Stimulated activated CD4-positive, alpha-beta T cell treated with anti-CD3 and anti-CD28 coated beads, Interleukin-1b, Interleukin-23, amount 100 ng/mL, for 4 hours (primary cell): ENCODE measurements around the gene LIPT2.

Experiments
- DNase-seq, 2 donors: peaks; one replicate each; pipeline ENCODE4 v3.0.0-alpha.2; 2020; ENCODE audit warnings: low read depth in 2 of 2

The LIPT2 gene

DNA sequence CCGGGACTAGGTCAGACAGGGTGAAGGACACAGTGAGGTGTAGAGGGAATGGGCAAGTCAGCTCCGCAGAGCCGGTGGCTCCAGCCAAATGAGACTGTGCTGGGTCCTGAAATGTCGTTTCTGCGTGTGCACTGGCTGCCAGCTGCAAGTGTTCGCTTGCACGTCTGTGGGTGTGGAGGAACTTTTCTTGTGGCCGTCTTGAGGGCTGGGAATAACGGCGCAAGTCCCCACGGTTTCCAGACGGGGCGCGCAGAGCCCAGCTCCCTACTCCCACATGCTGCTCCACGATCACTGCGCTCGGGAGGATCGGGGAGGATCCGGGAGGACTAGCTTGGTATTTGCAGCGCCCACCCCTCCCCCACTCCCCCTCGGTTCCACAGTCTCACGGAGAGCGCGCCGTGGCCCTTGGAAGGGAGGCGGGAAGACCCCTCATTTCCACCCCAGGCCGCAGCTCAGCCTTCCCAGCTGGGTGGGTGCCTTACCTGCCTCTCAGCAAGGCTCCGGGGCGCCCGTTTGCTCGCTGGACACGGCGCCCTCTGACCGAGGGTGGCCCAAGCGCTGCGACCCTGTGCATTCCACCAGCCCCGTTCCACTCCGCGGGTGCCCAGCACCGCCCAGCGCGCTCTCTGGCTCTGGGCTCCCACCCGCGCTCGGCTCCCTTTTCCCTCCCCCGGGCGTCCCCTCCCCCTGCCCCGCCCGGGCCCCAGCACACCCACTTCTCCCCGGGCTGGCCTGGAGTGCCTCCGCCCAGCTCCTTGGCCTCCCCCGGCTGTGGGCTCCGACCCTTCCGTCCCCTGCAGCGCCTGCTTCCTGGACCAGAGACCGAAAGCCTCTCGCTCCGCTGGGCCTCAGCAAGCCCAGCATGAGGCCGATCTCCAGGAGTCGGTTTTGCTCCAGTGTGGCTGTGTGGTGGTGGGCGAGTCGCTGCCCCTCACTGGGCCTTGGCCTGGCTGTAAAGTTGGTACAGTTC lies 26.3 kb downstream of the LIPT2 start, which contains the start of gene KCNE3:
TSS of gene KCNE3 (minus strand) at position 634 of the 970 bp plus-strand sequence. CDS start 9,986 bp downstream, outside the sequence.
- DNase-seq: no peak

DNA sequence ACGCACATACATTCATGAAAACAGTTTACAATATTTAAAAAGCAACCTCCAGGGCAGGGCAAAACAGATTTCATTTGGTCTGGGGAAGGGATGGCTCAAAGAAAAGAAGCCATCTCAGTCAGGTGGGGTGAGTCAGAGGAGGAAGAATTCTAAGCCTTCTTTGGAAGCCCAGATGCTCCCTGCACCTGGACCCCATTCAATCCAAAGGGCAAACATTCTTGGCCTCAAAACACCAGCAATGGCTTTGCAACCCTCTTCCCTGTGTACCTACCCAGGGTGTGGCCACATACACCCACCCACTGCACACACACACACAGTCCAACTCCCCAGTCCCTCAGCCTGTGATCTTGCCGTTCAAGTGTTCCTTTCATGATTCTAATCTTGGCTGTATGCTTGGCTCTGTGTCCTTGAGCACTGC lies 28.2 kb downstream of the LIPT2 start:
- no peak for DNase-seq

DNA sequence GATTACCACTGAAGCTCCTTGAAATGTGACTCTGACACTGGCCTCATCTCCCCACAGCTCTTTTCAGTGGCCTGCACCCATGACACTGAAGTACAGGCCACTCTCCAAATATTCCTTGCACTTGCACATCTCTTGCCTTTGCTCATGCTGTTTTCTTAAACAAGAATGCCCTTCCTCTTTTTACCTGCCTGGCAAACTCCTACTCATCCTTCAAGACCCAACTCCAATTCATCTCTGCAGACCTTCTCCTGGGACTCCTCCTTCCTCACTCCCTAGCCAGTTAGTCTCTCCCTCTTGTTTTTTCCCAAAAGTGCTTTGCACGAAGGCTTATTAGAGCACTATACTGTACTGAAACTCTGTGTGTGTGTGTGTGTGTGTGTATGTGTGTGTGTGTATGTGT lies 28.8 kb downstream of the LIPT2 start:
- no peak for DNase-seq

DNA sequence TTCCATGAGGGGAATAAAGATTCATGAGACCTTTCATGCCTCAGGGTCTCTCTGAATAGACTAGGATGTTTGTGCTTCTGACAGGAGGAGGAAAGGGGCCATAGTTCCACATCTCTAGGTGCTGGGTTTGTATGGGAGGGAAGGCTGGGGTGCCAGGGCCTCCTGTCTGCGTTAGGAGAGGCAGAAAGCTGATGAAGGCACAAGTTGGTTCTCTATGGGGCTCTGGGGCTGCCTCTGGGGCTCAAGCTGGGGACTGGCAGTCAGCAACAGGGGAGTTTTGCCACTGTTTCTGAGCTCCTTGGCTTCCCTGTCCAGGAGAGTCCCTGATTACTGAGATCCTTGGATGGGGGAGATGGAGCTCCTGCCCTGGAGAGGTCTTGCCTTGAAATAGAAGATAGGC lies 30.3 kb downstream of the LIPT2 start:
- DNase-seq: no peak

DNA sequence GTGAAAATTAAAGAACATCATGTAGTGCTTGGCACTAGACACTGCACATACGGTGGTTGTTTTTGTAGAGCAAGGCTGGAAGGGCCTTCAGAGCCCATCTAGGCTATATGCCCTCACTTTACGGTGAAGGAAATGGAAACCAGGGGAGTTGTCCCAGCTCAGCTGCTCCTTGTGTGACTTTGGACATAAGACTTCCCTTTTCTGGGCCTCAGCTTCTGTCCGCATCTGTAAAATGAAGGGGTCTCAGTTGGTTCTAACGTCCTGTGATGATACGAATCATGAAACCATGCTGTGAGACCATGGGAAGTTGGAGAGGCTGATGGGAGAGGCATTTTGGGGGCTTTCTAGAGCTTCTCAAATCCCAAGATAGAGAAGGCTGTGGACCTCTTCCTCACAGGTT lies 30.9 kb downstream of the LIPT2 start:
- DNase-seq: no peak

DNA sequence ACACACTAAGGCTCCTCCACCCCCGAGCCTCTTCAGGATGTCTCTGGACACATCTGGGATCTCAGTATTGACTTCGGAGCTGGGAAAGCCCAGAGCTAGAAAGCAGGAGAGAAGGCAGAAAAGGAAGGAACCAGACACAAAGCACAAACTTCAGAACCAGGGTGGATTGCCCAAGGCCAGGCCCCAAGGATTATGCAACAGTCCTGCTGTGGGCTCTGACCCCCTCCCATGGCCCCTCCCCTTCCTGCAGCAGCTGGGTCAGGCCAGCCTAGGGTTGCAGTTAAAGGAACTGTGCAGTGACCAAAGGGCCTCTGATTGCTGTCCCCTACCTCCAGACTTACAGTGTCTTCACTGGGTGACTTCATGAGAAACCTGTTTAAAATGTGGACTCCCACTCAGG lies 31.5 kb downstream of the LIPT2 start:
- DNase-seq: no peak

DNA sequence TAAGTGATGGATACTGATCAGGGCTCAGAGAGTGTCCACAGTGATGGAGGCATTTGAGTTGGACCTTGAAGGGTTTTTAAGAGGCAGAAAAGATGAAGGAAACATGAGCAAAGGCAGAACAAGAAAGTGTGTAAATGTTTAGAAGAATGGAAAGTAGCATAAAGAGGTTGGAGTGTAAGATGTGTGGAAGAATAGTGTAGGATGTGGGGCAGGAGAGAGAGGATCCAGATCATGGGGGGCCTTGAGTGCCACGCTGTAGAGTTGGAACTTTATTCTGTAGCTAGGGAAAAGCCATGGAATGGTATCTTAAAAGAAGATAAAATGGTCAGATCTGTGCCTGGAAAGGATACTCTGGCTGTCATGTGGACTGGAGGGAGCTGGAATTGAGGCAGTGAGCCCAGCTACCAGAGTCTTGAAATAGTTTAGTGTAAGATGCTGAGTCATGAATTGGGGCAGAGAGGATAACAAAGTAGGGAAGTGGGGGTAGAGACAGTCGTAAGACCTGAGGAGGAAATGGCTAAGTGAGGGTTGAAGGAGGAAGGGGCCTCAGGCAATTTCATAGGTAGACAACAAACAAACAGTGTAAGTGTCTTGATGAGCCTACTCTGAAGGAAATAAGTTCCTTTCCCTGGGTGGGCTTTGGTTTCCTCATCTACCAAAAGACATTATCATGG lies 32.9 kb downstream of the LIPT2 start:
- no peak for DNase-seq

DNA sequence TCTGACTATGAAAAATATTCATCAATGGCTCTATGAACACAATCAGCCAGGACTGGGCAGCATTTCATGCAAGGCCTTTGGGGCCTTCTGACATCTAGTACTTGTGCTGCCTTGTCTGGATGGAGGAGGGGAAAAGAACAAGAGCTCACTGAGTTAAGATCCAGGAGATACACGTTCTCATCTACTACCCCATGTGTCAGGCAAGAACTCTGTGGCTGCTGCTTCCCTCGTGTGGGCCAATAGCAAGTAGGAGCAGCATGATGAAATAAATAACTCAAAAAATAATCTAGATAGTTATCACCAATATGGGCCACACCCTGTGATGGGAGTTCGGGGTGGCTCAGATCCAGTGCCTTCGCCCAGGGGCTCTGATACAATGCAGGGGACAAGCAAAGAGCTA lies 33.5 kb downstream of the LIPT2 start:
- DNase-seq: no peak

DNA sequence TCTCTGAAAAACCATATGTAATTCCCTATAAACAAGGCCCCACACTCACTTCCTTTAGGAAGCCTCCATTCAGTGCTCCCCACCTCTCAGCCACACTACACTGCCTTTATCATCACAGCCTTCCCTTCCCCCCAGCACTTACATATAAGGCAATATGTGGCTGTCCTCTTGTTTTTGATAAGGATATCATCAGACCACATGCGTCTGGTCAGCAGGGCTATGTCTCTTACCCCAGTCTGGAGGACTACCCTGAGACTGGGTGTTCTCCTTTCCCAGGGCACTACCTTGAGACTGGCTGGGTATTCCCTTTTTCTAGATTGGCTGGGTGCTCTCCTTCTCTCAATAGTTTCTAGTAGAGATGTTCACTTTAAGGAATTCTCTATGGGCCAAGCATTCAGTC lies 33.9 kb downstream of the LIPT2 start:
- DNase-seq: no peak

DNA sequence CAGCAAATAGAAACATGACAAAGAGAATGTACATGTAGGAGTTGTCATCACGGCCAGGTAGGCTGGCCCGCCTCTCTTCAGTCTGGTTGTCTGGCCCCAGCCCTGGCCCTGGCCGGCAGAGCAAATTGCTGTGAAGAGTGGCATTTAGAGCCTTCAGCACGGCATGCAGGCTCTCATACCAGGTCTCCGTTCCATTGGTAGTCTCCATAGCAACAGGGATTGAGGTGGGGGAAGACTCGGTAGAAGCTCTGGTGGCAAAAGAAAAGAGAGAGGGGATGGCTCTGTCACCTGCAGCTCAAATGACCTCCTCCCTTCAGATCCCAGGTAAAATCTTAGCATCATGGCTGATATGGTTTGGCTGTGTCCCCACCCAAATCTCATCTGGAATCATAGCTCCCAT lies 36.2 kb downstream of the LIPT2 start:
- DNase-seq: no peak

DNA sequence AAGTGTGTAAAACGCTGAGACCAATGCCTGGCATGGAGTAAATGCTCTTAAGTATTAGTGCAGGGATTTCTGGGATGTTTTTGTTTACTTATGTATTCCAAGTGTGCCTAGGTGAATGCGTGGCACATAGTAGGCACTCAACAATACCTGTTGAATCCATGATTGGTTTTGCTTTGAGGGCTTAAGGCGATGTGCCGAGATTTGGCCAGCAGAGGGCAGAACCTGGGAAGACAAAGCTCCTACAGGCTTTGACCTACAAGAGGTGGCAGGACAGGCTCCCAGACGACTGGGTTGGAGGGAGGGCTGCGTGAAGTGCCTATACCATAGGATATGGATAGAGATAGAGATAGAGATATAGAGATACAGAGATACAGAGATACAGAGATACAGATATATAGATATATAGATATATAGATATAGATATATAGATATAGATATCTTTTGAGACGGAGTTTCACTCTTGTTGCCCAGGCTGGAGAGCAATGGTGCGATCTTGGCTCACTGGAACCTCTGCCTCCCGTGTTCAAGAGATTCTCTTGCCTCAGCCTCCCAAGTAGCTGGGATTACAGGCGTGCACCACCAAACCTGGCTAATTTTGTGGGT lies 40.0 kb downstream of the LIPT2 start:
- peak; percentile 45 to 53 for DNase-seq

DNA sequence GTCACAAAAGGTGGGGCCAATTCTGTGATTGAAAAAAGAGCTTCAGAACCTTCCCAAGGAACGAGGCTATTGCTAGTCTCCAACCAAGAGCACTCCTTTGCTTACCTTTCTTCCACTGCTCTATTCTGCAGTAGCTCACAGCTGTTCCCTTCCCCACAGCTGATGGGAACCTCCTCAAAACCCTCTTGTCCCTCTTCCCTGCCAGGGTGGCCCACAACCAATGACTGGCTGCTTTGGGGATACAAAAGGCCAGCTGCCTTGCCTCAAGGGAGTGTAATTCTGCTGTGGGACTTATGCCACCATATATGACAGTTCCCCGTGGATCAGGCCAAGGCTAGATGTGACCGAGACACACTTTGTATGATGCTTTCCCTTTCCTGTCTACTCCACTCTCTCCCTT lies 41.2 kb downstream of the LIPT2 start:
- DNase-seq: no peak

DNA sequence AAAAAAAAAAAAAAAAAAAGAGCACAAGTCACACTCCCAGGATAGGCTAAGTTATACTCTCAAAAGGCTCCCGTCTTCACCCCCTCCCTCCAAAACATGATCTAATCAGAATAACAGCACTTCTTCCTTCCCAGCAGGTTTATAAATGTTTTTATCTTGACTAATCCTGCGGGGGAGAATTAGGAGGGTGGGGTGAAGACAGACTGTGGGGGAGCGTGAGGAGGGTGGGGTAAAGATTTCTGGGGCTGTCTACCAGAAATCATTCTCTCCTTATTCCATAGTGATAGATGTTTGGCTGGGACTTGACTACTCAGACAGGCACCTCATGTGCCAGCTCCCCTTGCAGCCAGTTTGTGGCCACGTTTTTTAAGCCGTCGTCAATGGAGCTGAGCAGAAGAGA lies 43.2 kb downstream of the LIPT2 start:
- no peak for DNase-seq

DNA sequence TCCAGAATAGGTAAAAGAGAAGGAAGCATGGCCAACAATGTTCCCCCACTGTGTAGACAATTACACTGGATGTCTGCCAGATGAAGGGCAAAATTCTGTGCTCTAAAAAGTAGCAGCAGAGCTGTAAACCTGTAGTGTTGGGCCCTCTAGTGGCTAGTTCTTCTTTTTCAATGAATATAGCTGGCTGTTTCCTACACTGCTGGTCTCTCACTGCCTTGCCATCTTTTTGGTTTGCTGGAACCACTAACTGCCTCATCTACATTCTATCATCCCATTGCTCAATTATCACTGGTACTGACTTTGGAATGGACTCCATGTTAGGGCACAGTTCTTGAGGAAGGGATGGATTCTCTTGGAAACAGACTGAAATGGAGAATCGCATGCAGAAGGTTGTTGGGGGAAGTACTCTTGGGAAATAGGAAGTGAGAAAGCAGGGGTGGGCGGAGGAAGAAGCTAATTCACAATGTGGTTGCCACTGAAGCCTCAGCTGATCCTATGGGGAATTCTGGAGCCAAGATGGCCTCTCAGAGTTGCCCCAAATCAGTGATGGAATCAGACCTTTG lies 44.1 kb downstream of the LIPT2 start:
- peak in 1 of 2 donors; percentile 42 for DNase-seq

DNA sequence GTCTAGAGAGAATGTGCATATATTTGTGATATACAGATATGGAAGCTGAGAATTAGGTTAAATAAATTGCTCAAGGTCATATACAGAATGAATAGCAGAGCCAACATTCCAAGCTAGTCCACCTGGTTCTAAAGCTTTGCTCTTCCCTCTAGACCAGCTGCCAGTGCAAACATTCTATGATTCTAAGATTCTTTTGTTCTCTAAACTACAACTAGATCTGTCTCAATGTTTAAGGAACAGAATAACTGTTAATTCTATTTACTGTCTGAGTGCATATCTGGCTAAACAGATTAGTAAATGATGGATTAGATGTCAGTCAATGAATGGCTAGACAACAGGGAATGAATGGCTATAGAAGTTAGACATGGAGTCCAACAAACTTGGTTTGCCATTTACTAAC lies 45.8 kb downstream of the LIPT2 start:
- DNase-seq: no peak

DNA sequence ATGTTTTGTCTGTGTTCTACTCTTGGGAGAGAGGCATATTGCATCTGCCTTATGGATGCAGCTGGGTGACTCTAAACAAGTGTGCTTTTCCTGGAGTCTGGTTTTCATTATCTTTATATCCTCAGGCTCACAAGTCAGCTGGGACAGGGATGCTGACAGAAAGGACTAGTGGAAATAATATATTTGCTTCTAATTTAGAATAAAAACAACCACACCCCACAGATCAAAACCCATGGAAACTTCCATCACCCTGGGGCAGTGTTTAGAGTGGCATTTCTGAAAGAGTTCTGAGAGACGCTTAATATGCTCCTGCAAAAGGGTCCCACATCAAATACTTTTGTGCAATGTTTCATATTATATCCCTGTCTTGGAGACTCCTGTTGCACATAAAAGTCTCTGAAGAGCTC lies 47.0 kb downstream of the LIPT2 start:
- DNase-seq: no peak

DNA sequence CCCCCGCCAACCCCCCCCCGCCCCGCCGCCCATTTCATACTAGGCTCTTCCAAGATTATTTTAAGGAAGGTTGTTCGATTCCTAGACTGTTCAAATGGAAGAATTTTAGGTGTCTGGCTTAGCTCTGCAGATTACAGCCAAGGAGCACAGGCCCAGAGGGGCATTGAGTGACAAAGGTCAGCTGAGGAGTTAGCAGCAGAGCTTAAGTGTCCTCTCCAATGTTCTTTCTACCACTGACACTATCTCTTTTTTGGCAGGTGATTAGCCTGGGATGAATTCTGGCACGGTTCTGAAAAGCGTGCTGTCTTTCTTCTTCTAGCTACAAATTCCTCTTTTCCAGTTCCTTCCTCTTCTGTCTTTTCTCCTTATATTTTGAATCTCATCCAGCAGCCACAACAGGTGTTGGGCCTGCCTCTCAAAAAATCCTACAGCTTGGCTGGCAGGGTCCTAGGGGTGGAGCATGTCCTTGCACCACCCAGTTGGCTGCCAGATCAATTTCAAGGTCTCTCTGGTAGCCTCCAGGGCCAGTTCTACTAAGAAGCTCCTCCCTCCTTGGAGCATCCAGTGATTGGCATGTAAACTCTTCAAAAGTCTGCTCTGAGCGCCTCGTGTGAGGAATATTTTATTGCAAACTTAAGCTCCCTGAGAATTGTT lies 49.2 kb downstream of the LIPT2 start:
- DNase-seq: no peak

DNA sequence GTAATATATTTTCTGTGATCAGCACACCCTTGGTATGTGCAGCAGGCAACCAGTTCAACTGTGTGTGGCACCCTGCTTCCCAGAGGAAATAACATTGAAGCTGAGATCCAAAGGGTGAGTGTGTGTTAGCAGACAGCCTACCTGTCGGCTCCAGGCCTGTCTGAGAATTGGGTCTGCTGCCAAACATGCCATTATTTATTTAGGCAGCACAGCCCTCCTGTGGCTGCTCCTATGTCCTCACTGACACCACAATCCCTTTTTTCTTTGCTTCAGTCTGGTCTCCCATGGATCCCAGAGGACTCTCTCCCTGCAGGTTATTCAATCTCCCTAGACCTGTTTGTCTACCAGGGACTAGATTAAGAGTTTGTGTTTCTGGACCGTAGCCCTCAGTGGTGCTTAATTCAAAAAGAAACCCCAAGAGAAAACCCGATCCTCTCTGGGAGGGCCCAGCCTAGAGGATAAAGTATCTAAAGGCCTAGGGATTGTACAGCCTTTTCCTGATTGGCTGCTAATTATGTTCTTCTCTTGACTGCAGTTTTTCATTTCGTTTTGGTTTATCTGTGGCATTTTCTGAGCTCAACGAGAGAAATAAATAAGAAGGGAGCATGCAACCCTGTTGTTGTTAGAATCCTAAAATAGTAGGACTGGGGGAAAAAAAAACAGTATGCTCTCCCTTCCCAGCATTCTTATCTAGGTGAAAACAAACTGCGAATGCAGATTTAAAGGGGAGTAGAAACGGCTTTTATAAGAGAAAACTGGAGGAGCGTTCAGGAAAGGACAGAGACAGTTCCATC lies 50.3 kb downstream of the LIPT2 start:
- DNase-seq: no peak

DNA sequence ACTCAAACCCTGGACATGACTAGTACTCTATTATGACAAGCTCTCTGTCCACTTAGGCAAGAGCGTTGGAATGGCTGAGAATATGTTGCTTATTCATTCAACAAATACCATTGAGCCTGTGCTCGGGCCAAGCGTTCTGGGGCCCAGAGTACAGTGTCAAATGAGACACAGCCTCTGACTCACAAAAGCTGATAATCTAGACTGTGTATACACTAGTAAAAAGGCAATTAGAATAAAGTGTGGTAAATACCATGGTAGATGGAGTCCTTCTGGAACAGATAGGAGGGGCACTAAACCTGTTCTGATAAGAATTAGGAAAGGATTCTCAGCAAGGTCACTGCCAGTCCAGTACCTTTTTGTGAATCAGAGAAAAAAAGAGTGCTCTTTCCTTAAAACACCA lies 50.9 kb downstream of the LIPT2 start:
- DNase-seq: no peak
